ENCODE results near the gene NWD2. TPM values are rescaled to one million over a fixed set of nuclear protein-coding genes. Genes with fewer than 3 reads are reported as not detected.

The NWD2 gene
- total and polyA plus RNA-seq, 10 of the 15 experiments (the other 5 are each of a cell fraction or from before 2014, with no cell fraction given), result not detected

GRCh38 chr4:37434469-37434868 lies 189.9 kb downstream of the NWD2 start:
- in situ Hi-C loops (cut with MboI), result no loop called here
- H3K27me3 ChIP-seq (replicated peaks in 1 of 2; ENCODE audit: control insufficient read depth in 2 of 2, insufficient read depth in 2 of 2, low read length in 1 of 2), result no peaks in the 10 kb centered on the region; a peak in 1 of 4 replicates
- no peak overlapping the region for H3K4me3 ChIP-seq
- H3K79me2 ChIP-seq (ENCODE audit: control insufficient read depth, insufficient read depth, low read length), result no peaks in the 10 kb centered on the region
- H3K36me3 ChIP-seq (ENCODE audit: control insufficient read depth in 2 of 2, insufficient read depth in 2 of 2, low read length in 1 of 2), result no peaks in the 10 kb centered on the region
- ATAC-seq, result no peak
- ChIA-PET POLR2A (interaction anchor here (0.6 to 1.0 kb wide), 3 partner anchors 8 to 131 kb away, joined by 3 to 4 read pairs (median 4); no protein-coding TSS in a partner anchor), CTCF (interaction anchor here (0.7 to 1.8 kb wide), 7 partner anchors 9 to 132 kb away, joined by 3 to 9 read pairs (median 4); a partner anchor contains a TSS), RAD21 (ENCODE audit: unreplicated experiment) (interaction anchor here (0.7 kb wide), 1 partner anchor 995 kb away, joined by 4 read pairs; no protein-coding TSS in a partner anchor), SMC1A (ENCODE audit: uncharacterized antibody, unreplicated experiment) (interaction anchor here (1.1 to 1.6 kb wide), 2 partner anchors 45 to 368 kb away, joined by 3 to 6 read pairs; no protein-coding TSS in a partner anchor)
- no TSS peak for BruUV-seq (replicated peaks)
- H4K20me1 ChIP-seq (ENCODE audit: control insufficient read depth, insufficient read depth), result no peaks in the 10 kb centered on the region
- H2AFZ ChIP-seq (ENCODE audit: control insufficient read depth, low read depth, low read length), result no peak overlapping the region
- intact Hi-C loops (cut with micrococcal nuclease; ENCODE audit: unreplicated experiment), result loop anchor here (10.0 kb wide), 1 partner anchor 330 kb away; no protein-coding TSS in a partner anchor
- H3K4me2 ChIP-seq (ENCODE audit: control insufficient read depth, insufficient read depth), result no peak overlapping the region
- H3K9me3 ChIP-seq (replicated peaks; ENCODE audit: control insufficient read depth, insufficient read depth, low read length), result no peaks in the 10 kb centered on the region
- DNase-seq (ENCODE audit: low read depth, low spot score), result no peak
- no peak overlapping the region for H3K9ac ChIP-seq (ENCODE audit: control insufficient read depth, insufficient read depth, low read length)
- no peak for FAIRE-seq
- no peaks in the 10 kb centered on the region for H3K4me1 ChIP-seq (ENCODE audit: control insufficient read depth, insufficient read depth, low read length)
- 19% methylated on average over 3 of the region's 3 CpGs for WGBS (ENCODE audit: insufficient coverage, insufficient replicate concordance, low lambda C conversion rate, missing lambda C conversion rate)
- H3K27ac ChIP-seq (ENCODE audit: control insufficient read depth, insufficient read depth), result no peak overlapping the region
- TF ChIP-seq, protein P1, sequence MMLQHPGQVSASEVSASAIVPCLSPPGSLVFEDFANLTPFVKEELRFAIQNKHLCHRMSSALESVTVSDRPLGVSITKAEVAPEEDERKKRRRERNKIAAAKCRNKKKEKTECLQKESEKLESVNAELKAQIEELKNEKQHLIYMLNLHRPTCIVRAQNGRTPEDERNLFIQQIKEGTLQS (IDR thresholded peaks at IDR 0.05; ENCODE audit: borderline replicate concordance, extremely low read depth, low read depth, low read length), result no peak
- TF ChIP-seq NFIC (IDR thresholded peaks at IDR 0.05; ENCODE audit: low read depth, low read length) (no peak), CTCF (IDR thresholded peaks at IDR 0.05 in 2 of 3, conservative IDR thresholded peaks at IDR 0.05 in 1 of 3; ENCODE audit: control insufficient read depth in 2 of 3, extremely low read depth in 1 of 3, insufficient read depth in 1 of 3, low read depth in 3 of 3, low read length in 3 of 3) (no peak), CREB1 (IDR thresholded peaks at IDR 0.05; ENCODE audit: low read depth) (no peak), FOXK2 (IDR thresholded peaks at IDR 0.05) (no peak), ZNF687 (IDR thresholded peaks at IDR 0.05) (no peak), RCOR1 (conservative IDR thresholded peaks at IDR 0.05; ENCODE audit: low read depth, low read length) (no peak), IRF3 (IDR thresholded peaks at IDR 0.05) (no peak), POLR2A (IDR thresholded peaks at IDR 0.05; ENCODE audit: low read depth, low read length) (no peak), HDGF (IDR thresholded peaks at IDR 0.05) (no peak), IKZF1 (conservative IDR thresholded peaks at IDR 0.05) (no peak), EED (IDR thresholded peaks at IDR 0.05; ENCODE audit: low read depth) (no peak), NBN (IDR thresholded peaks at IDR 0.05) (no peak), HSF1 (IDR thresholded peaks at IDR 0.05; ENCODE audit: low read depth, low read length) (no peak)
